ENCODE results near the gene FFAR1.

The FFAR1 gene

GRCh38 chr19:35332817-35333216, 14.9 kb upstream of the FFAR1 start:
- peak overlapping the region; percentile 69 for H3K4me3 ChIP-seq (ENCODE audit: low read depth, low read length)
- TF ChIP-seq CTCF (IDR thresholded peaks at IDR 0.05; ENCODE audit: insufficient read depth, low read depth, low read length, missing control alignments) = no peak
- DNase-seq (ENCODE audit: low read depth) = peak; percentile 82

- no peak for TF ChIP-seq CTCF (IDR thresholded peaks at IDR 0.05; ENCODE audit: insufficient read depth, low read depth, low read length, missing control alignments)
- peak; percentile 58 for DNase-seq (ENCODE audit: low read depth)
- peak overlapping the region; percentile 69 for H3K4me3 ChIP-seq (ENCODE audit: low read depth, low read length)
Measured at GRCh38 chr19:35334144-35334753, 13.5 kb upstream of the FFAR1 start.

- peak overlapping the region; percentile 54 for H3K4me3 ChIP-seq (ENCODE audit: low read depth, low read length)
- no peak for DNase-seq (ENCODE audit: low read depth)
- TF ChIP-seq CTCF (IDR thresholded peaks at IDR 0.05; ENCODE audit: insufficient read depth, low read depth, low read length, missing control alignments) = no peak
Measured at GRCh38 chr19:35336166-35336955, 11.3 kb upstream of the FFAR1 start.

GRCh38 chr19:35337097-35337983, 10.4 kb upstream of the FFAR1 start:
- H3K4me3 ChIP-seq (ENCODE audit: low read depth, low read length) = no peak overlapping the region
- no peak for DNase-seq (ENCODE audit: low read depth)
- TF ChIP-seq CTCF (IDR thresholded peaks at IDR 0.05; ENCODE audit: insufficient read depth, low read depth, low read length, missing control alignments) = no peak

GRCh38 chr19:35337984-35338296, 9.8 kb upstream of the FFAR1 start:
- DNase-seq (ENCODE audit: low read depth) = no peak
- no peak for TF ChIP-seq CTCF (IDR thresholded peaks at IDR 0.05; ENCODE audit: insufficient read depth, low read depth, low read length, missing control alignments)
- no peak overlapping the region for H3K4me3 ChIP-seq (ENCODE audit: low read depth, low read length)

- no peak for DNase-seq (ENCODE audit: low read depth)
- H3K4me3 ChIP-seq (ENCODE audit: low read depth, low read length) = no peak overlapping the region
- TF ChIP-seq CTCF (IDR thresholded peaks at IDR 0.05; ENCODE audit: insufficient read depth, low read depth, low read length, missing control alignments) = no peak
Measured at GRCh38 chr19:35340431-35340830, 7.3 kb upstream of the FFAR1 start.

Data from GM12865 (cell line).